ENCODE data around the gene LRRC25.

DNA sequence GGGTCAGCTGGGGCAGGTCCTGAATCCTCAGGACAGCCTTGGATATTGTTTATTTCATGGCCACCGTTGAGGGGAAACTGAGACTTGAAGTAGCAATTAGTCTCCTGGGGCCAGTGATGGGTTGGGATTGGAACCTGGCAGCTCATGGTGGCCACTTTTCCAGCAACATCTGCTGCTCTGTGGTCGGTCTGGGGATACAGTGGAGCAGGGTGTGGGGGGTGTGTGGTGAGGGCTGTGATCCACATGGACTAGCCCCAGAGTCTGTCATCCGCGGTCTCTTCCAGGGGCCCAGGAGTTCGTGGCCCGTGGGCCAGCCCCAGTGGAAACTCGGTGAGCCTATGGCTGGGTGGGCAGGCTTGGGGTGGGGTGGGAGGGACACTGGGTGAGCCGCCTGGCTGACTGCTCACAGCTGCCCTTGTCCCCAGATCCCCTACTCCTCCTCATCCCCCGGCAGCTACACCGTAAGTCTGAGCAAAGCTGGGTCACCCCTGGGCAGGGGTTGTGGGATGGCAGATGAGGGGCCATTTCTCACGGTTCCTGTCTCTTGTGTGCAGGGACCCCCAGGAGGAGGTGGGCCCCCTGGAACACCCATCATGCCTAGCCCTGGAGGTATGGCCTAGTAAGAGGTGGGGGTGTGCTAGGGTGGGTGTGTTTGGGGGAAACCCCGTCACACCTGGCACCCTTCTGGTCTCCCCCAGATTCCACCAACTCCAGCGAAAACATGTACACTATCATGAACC lies 35.0 kb upstream of the LRRC25 start:
- TF ChIP-seq, protein P1, sequence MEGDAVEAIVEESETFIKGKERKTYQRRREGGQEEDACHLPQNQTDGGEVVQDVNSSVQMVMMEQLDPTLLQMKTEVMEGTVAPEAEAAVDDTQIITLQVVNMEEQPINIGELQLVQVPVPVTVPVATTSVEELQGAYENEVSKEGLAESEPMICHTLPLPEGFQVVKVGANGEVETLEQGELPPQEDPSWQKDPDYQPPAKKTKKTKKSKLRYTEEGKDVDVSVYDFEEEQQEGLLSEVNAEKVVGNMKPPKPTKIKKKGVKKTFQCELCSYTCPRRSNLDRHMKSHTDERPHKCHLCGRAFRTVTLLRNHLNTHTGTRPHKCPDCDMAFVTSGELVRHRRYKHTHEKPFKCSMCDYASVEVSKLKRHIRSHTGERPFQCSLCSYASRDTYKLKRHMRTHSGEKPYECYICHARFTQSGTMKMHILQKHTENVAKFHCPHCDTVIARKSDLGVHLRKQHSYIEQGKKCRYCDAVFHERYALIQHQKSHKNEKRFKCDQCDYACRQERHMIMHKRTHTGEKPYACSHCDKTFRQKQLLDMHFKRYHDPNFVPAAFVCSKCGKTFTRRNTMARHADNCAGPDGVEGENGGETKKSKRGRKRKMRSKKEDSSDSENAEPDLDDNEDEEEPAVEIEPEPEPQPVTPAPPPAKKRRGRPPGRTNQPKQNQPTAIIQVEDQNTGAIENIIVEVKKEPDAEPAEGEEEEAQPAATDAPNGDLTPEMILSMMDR (IDR thresholded peaks at IDR 0.05): no peak
- TF ChIP-seq POLR2A (IDR thresholded peaks at IDR 0.05): no peak

Measured in body of pancreas (tissue), 4 donors.